Measurements from ENCODE around the gene C2CD2L.

DNA sequence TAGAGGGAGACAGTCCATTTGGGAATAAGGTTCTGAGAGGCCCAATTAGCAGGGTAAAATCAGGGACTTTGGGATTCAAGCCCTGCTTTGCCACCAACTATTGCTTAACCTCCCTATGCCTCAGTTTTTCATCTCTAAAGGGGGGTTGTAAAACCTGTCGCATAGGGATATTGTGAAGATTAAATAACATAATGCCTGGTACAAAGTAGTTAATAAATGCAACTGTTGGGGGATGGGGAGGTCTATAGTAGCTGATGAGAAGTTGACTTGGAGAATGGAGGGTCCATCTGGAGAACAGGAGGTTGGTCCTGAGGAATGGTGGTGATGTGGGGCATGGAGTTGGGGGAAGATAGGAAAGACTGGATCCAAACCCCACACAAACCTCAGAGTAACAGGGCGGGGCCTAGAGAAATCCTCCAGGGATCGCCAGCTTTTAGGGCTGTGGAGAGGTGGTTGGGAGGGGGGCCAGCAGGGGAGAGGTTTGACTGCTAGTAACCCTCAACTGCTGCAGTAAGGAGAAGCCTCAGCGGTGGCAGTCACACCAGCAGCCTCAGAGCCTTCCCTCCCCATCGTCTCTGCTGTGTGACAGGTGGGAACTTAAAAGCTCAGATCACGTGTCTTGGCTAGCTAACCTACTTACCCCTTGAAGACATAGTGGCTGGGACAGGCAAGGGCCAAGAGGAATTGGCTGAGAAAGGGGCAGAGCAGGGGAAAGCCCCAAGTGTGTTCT is 40.6 kb downstream of the C2CD2L start:
- no peak for TF ChIP-seq CTCF (IDR thresholded peaks at IDR 0.05)
- no peak for TF ChIP-seq POLR2A (IDR thresholded peaks at IDR 0.05)
- no peak for TF ChIP-seq POLR2AphosphoS5 (IDR thresholded peaks at IDR 0.05)
- TF ChIP-seq EP300 (IDR thresholded peaks at IDR 0.05): no peak
